Stimulated activated CD8-positive, alpha-beta memory T cell treated with anti-CD3 and anti-CD28 coated beads, Interleukin-15, amount 100 ng/mL, for 24 hours (primary cell): ENCODE results near the gene SMTN.
"Not testable (repeated sequence)": the region's sequence is repeated elsewhere in the genome, so short reads cannot be mapped to it uniquely, and the experiment has no call there.

ENCODE experiments used
- DNase-seq: peaks from one replicate; pipeline ENCODE4 v3.0.0-alpha.2; 2020; ENCODE audit warnings: low read depth

The SMTN gene

GRCh38 chr22:31080848-31081649 is at the start of gene SMTN:
Gene SMTN (plus strand): TSS chr22:31081318. CDS start chr22:31083259, 1,941 bp downstream.
- DNase-seq, result peak; percentile 68

GRCh38 chr22:31036671-31037550 is 44.2 kb upstream of the SMTN start:
- no peak for DNase-seq

DNA sequence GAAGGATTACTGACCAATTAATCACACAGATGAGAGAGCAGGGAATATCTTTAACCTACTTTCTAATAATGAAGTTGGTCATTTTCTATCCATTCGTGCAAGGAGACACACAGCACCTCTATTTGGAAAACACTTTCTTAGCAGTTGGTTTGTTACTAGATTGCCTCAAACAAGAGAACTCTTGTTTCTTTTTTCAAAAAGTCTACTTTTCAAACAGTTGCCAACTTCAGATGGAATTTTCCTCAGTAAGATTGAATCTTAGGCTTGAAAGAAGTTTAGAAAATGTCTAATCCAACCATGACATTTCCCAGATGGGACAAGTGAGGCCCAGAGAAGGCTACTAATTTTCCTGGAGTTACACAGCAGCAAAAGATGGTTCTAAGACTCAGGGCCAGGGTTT is 42.4 kb upstream of the SMTN start:
- no peak for DNase-seq

DNA sequence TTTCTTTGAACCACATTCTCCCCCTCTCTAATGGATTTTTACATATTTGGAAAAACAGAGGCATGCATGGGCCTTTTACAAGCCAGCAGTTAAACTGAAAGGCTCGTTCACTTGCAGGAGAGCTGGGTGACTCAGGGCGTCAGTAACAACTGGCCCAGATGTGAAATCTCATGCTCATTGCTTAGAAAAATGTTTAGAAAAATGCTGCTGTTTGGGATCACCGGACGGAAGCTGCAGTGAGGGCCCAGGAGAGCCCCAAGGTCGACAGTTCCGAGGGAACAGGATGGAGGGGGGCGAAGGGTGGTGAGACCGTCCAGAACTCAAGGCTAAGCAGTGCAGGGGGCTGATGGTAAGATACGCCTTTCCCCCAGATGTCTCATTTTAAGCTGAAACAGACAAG is 41.7 kb upstream of the SMTN start:
- no peak for DNase-seq

DNA sequence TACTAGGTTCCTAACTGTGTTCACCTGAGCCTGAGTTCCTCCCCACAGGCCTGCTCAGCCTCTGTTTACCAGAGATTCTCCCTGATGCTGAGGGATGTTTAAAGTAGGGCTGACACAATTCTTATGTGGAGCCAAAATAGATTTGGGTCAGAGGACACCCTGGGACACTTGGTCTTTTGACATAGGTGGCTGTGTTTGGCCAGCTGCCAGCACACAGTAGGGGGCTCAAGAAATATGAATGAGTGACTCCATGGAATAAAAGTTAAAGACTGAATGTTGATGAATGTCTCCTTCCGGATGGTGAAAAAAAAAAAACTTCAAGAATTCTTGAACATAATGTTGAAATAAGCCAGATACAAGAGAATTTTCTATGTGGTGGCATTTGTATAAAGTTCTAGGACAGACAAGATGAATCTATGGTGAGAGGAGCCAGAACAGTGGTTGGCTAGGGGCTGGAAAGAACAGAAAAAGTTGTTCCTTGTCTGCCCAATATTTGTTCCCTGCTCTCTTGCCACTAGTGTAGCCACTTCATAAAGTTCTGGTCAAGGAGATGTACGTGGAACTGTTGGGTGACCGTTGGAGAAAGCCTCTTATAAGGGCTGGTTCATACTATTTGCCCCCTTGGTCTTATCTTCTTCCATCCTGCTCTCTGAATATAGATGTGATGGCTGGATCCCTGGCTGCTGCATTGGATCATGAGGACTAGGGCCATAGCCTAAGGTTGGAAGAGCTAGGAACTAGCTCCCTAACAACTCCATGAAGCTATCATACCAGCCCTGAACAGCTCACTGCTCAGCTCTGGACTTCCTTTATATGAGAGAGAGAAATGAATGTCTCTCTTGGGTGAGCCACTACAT is 40.3 kb upstream of the SMTN start:
- no peak for DNase-seq

DNA sequence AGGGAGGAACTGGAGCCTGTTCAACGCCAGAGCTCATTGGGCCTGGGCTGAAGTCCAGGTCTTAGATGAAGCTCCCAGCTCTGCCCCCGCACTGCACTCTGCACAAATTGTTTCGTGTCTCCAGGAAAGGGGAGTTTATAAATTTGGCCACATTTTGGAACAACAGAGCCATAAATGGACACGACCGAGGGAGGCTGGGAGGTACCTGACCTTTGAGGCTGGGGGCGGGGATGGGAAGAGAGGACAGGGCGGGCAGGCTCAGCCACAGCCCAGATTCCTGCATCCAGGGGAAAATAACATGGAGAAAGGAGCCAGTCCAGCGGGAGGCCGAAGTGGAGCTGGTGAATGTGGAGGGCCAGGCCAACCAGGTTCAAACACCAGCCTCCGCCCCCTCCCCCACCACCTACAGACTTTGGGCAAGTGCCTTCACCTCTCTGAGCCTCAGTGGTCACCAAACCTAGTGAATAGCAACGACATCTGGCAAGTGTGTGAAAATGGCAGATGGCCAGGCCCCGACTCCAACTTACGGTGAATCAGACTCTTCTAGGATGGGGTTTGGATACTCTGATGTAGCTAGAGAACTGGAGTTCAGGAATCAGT is 36.8 kb upstream of the SMTN start:
- no peak for DNase-seq

DNA sequence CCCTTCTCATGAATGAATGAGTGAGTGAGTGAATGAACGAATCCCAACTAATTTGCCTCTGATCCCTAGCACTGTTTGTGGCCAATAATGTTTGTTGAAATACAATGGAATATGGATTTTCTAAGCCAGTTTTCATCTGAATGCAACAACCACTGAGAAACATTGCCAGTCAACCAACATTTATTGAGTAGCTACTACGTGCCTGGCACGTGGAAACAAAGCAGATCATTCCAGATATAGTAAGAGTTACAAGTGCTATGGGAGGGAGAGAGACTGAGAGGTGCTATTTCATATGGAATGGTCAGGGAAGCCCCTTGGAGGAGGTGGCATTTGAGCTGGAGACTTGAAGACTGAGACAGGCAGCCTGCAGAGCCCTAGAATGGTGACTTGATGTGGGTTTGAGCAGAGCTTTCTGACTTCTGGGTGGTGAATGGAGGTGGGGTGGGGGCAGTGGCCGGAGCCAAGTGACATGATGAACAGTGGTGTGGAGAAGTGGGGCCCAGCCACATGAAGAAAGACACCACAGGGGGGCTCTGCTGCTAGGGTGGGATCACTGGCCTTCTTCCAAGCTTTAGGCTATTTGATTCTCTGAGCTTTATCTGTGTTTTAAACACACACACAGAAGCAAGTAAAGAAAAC is 35.1 kb upstream of the SMTN start:
- DNase-seq, result no peak

DNA sequence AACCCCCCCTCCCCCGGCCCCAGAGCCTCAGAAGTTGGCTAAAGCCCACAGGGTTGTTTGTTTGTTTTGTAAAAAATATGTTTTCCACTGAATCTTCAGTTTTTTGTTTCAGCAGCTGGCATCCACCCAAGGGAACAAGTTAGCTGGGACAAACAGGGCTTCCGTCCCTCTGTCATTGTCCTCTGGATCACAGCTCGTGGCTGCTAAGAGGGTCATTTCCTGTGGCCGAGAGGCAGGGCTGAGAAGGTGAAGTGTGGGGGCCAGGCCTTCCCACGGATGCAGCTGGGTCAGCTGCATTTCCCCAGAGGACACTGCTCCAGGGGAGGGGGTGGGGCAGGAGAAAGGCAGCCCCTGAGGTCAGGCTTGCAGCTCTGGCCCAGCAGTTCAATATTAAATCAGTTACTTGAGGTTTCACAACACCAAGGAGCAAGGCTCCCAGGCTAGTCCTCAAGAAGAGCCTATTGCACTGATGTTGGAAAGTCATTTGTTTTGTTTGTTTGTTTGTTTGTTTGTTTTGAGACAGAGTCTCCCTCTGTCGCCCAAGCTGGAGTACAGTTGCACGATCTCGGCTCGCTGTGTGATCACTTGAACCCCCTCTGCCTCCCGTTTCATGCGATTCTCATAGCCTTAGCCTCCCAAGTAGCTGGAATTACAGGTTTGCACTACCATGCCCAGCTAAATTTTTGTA is 34.4 kb upstream of the SMTN start:
- no peak for DNase-seq

DNA sequence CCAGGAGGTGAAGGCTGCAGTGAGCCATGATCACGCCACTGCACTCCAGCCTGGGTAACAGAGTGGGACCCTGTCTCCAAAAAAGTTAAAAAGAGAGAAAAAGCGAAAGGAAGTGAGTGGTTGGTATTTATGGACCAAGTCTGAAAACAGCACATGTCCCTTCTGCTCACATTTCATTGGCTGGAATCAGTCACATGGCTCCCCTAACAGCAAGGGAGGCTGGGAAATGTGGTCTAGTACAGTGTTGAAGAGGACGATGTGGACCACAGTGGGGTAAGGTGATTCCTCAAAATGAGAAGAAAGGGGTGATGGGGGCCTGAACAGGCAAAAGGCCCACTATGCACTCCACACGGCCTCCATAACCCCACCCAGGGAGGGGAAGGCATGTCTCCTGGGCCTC is 32.5 kb upstream of the SMTN start:
- DNase-seq, result no peak

GRCh38 chr22:31049815-31050420 is 31.2 kb upstream of the SMTN start:
- DNase-seq, result no peak

DNA sequence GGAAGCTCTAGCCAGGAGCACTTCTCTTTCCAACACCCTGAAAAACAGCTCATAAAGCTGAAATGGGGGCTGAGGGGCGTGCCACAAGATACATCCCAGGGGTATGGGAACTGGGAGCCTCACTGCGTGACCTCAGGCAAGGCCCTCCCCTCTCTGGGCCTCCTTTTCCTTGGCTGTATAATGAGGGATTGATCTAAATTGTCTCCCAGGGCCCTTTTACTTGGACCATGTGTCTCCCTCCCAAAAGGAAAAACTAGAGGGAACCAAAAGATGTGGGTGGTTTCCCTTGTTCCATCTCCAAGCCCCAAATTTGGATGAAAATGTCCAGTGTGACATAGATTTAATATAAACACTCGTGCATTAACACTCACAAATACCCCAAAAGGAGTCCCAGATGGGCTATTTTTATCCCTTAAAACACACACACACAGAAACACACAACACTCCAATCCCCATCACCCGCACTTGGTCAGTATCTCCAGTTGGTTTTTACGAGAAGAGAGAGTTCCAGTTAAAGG is 25.9 kb upstream of the SMTN start:
- no peak for DNase-seq

DNA sequence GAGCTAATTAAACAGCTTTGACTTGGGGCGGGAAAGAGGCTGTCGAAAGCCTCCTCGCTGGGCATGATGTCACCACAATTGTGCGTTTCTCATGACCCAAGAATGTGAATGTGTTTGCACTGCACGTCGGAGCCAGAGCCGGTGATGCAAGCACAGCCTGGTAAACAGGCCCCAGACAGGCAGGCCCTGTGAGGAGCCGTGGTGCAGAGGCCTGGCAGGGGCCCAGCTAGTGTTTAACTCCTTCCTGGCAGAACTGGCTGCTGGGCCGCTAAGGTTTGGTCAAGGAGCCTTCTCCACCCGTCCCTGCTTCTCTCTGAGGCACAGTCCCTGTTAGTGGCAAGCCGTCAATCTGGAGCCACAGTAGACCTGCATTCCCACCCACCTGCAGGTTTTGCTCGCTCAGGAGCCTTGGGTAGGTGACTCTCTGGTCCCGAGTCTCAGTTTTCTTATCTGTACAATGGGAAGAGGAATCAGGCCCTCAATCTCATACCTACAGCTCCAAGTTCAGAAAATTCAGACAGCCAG is 25.4 kb upstream of the SMTN start:
- DNase-seq, result no peak

- DNase-seq, result no peak
Measured at GRCh38 chr22:31056986-31057599, 24.0 kb upstream of the SMTN start.

DNA sequence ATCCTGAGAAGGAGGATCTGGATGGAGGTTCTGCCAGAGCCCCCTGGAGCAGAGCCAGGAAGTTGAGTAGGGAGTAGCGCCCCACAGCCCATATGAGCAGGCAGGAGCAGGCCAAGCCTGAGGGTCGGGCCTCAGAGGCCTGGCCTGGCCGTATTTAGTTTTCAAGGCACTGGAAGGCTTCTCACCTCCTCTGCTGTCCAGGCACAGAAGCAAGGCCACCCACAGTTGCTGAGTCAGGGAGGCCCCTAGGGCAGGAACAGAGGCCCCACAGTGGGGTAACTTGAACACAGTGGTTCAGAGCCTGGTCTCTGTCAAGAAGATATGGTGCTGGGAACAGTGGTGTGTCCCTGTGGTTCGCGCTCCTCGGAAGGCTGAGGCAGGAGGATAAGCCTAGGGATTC is 21.5 kb upstream of the SMTN start:
- DNase-seq, result not testable (repeated sequence)

DNA sequence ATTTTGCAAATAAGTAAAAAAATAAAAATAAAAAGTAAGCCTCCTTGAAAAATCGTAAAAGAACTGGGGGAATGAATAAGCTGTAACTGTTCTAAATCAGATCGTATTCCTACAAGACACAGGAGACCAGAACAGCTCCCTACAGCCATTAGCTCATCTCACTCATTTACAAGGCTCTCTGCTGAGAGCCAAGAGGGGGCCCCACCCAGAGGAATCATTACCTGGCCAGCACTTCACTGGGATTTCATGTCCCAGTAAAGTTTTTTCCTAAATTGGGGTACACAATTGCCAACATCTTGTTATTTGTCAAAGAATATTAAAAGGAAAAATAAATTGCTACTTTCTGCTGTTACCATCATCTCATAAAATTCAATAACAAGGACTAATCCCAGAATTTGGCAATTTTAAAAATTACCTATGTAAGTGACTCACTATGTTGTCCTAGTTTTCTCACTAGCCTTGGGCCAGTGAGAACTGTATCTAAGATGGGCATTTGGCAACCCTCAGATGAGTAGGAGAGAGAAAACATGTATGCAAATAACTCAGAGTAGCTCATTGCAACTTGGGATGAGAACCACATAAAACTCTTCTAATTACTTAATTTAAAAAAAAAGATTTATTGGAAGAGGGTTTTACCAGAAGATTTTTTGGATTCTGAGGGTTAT is 18.4 kb upstream of the SMTN start:
- no peak for DNase-seq

DNA sequence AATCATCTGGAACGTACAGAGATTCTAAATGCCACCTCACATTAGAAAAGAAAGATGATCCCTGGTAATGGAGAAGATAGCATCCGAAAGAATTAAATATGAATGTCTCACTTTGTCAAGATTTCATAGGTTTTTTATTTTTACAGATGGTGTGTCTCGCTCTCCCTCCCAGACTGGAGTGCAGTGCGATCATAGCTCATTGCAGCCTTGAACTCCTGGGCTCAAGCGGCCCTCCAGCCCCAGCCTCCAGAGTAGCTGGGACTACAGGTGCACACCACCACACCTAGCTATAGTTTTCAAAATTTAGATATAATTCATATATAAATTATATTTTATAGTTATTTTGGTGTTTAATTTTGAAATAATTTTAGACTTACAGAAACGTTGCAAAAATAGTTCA is 16.7 kb upstream of the SMTN start:
- no peak for DNase-seq

GRCh38 chr22:31068970-31069369 is 12.1 kb upstream of the SMTN start:
- no peak for DNase-seq

DNA sequence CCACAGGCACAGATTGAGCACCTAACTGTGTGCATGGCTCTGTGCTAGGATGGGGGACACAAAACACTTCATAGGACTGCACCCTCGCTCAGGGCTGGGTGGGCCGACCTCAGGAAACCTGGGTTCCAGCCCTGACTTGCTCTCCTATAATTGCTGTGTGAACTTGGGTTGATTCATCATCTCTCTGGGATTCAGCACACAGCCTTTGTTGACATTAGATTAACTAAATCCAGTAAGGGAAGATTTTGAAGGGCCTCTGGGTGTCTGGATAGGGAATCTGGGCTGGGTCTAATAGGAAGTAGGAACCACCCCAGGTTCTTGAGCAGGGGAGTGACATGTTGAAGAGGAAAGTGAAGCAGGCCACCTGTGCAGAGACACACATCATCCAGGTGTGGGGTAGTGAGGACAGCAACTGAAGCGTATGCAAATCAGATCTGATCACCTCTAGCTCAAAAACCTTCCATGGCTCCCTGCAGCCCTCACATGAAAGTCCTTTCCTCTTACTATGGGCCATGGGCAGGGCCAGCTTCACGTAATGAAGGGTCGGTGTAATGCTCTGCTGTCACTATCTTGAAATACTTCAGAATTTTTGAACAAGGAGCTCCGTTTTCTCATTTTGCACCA is 11.3 kb upstream of the SMTN start:
- DNase-seq, result not testable (repeated sequence)
